Astrocyte (in vitro differentiated cells and primary cell): ENCODE measurements around the gene ZNF813. TPM values are rescaled to one million over a fixed set of nuclear protein-coding genes. Genes with fewer than 3 reads are reported as not detected.

Source experiments
- DNase-seq: peaks from one replicate; pipeline ENCODE4 v3.0.0-alpha.2; 2010; ENCODE audit warnings: low read depth
- FAIRE-seq: peaks from 2 replicates; lab custom pipeline; 2011; peaks lifted over from hg19 to GRCh38; lab: Jason Lieb, UNC
- H2AFZ ChIP-seq: 2 replicates; pipeline ENCODE4 v1.6.0; 2012; ENCODE audit warnings: low read depth, low read length, inconsistent platforms
- H3K27ac ChIP-seq: 2 replicates; pipeline ENCODE4 v1.5.1; 2011; ENCODE audit warnings: low read depth, low read length, inconsistent platforms
- H3K27me3 ChIP-seq: 2 replicates; pipeline ENCODE4 v1.6.0; 2011; ENCODE audit warnings: low read length, inconsistent platforms; ENCODE audit not compliant: insufficient read depth
- H3K36me3 ChIP-seq: 2 replicates; pipeline ENCODE4 v1.5.1; 2011; ENCODE audit warnings: low read length, inconsistent platforms; ENCODE audit not compliant: insufficient read depth
- H3K4me1 ChIP-seq: 2 replicates; pipeline ENCODE4 v1.5.1; 2011; ENCODE audit warnings: low read length, inconsistent platforms; ENCODE audit not compliant: insufficient read depth
- H3K4me2 ChIP-seq: 2 replicates; pipeline ENCODE4 v1.6.0; 2012; ENCODE audit warnings: low read length, inconsistent platforms
- H3K4me3 ChIP-seq: 2 replicates; pipeline ENCODE4 v1.5.1; 2011; ENCODE audit warnings: low read depth, mild to moderate bottlenecking, low read length, inconsistent platforms; ENCODE audit not compliant: insufficient read depth
- H3K79me2 ChIP-seq: 2 replicates; pipeline ENCODE4 v1.6.0; 2012; ENCODE audit warnings: mild to moderate bottlenecking, low read length, inconsistent platforms; ENCODE audit not compliant: insufficient read depth
- H3K9ac ChIP-seq: 2 replicates; pipeline ENCODE4 v1.6.0; 2012; ENCODE audit warnings: mild to moderate bottlenecking, low read length, inconsistent platforms
- H3K9me3 ChIP-seq: 2 replicates; pipeline ENCODE4 v1.5.1; 2012; ENCODE audit warnings: low read depth, mild to moderate bottlenecking, low read length, inconsistent platforms; ENCODE audit not compliant: insufficient read depth
- H4K20me1 ChIP-seq: 2 replicates; pipeline ENCODE4 v1.6.0; 2012; ENCODE audit warnings: low read length, inconsistent platforms; ENCODE audit not compliant: insufficient read depth
- H3K27ac Mint-ChIP-seq: one replicate; pipeline ENCODE4 v1.8.0; 2021; ENCODE audit warnings: mild to moderate bottlenecking, mixed read lengths; ENCODE audit not compliant: unreplicated experiment
- H3K27me3 Mint-ChIP-seq: one replicate; pipeline ENCODE4 v1.8.0; 2021; ENCODE audit warnings: low read depth, mixed read lengths; ENCODE audit not compliant: unreplicated experiment
- H3K36me3 Mint-ChIP-seq: one replicate; pipeline ENCODE4 v1.8.0; 2021; ENCODE audit warnings: low read depth, mixed read lengths; ENCODE audit not compliant: unreplicated experiment
- H3K4me1 Mint-ChIP-seq: one replicate; pipeline ENCODE4 v1.8.0; 2021; ENCODE audit warnings: low read depth, mixed read lengths; ENCODE audit not compliant: unreplicated experiment
- H3K4me3 Mint-ChIP-seq: one replicate; pipeline ENCODE4 v1.8.0; 2021; ENCODE audit warnings: mild to moderate bottlenecking, moderate library complexity, mixed read lengths; ENCODE audit not compliant: unreplicated experiment
- H3K9me3 Mint-ChIP-seq: one replicate; pipeline ENCODE4 v1.8.0; 2021; ENCODE audit warnings: mild to moderate bottlenecking, mixed read lengths; ENCODE audit not compliant: unreplicated experiment
- CTCF ChIP-seq: IDR thresholded peaks from 2 replicates; pipeline ENCODE4 v1.5.1; 2011; ENCODE audit warnings: low read depth, mild to moderate bottlenecking, inconsistent platforms, low read length, moderate library complexity; ENCODE audit not compliant: insufficient read depth
- EZH2 ChIP-seq: IDR thresholded peaks from 2 replicates; pipeline ENCODE4 v1.6.1; 2012; ENCODE audit warnings: mild to moderate bottlenecking, low read length, inconsistent platforms; ENCODE audit not compliant: insufficient read depth
- total RNA-seq: library from RNA; stranded (reverse); gene quantifications from 2 replicates; pipeline ENCODE4 v1.2.1, GENCODE V29; 2021

Gene ZNF813
- total RNA-seq, 1 donor from 2014 or later: 3.7 TPM

- no peaks in the 10 kb centered on the region for H3K4me1 ChIP-seq
Measured at GRCh38 chr19:53530622-53531021, 63.1 kb downstream of the ZNF813 start.

GRCh38 chr19:53531457-53531856 is 63.9 kb downstream of the ZNF813 start:
- H3K27ac ChIP-seq: no peak overlapping the region
- H3K4me1 ChIP-seq: no peaks in the 10 kb centered on the region
- Mint-ChIP-seq H3K9me3 (no peaks in the 10 kb centered on the region), H3K4me1 (no peaks in the 10 kb centered on the region), H3K27me3 (no peaks in the 10 kb centered on the region), H3K36me3 (no peaks in the 10 kb centered on the region), H3K4me3 (no peak overlapping the region), H3K27ac (no peak overlapping the region)
- H3K9me3 ChIP-seq: no peaks in the 10 kb centered on the region
- no peaks in the 10 kb centered on the region for H4K20me1 ChIP-seq
- H3K4me3 ChIP-seq: no peak overlapping the region
- TF ChIP-seq EZH2: no peak
- no peak for TF ChIP-seq CTCF
- no peak overlapping the region for H2AFZ ChIP-seq
- DNase-seq (no peak), FAIRE-seq (no peak)
- H3K4me2 ChIP-seq: no peak overlapping the region
- no peaks in the 10 kb centered on the region for H3K79me2 ChIP-seq
- H3K9ac ChIP-seq: no peak overlapping the region
- H3K36me3 ChIP-seq: peaks cover 3% of the 10 kb centered on the region
- no peaks in the 10 kb centered on the region for H3K27me3 ChIP-seq

More at GRCh38 chr19:53530622-53531021, 63.1 kb downstream of the ZNF813 start:
- no peak for FAIRE-seq
- Histone ChIP-seq H3K79me2 (no peaks in the 10 kb centered on the region), H3K9me3 (no peaks in the 10 kb centered on the region), H2AFZ (no peak overlapping the region), H3K27ac (no peak overlapping the region), H4K20me1 (no peaks in the 10 kb centered on the region), H3K4me3 (no peak overlapping the region), H3K36me3 (peaks cover 3% of the 10 kb centered on the region), H3K9ac (no peak overlapping the region), H3K27me3 (no peaks in the 10 kb centered on the region), H3K4me2 (no peak overlapping the region)
- Mint-ChIP-seq H3K4me1 (no peaks in the 10 kb centered on the region), H3K36me3 (no peaks in the 10 kb centered on the region), H3K27me3 (no peaks in the 10 kb centered on the region), H3K9me3 (peaks cover 3% of the 10 kb centered on the region), H3K27ac (no peak overlapping the region), H3K4me3 (no peak overlapping the region)
- TF ChIP-seq CTCF: no peak
- no peak for TF ChIP-seq EZH2
- DNase-seq: no peak

DNA sequence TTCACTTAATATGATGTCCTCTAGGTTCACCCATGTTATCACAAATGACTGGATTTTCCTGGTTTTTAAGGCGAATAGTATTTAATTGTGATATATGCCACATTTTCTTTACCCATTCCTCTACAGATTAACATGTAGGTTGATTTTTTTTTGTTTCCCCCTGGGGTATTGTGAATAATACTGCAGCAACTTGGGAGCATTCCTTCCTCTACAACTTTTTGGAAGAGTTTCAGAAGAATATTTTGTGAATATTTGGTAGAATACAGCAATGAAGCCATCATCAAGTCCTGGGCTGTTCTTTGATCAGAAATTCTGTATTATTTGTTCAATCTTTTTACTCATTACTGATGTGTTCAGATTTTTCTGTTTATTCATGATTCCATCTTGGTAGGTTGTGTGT is 64.8 kb downstream of the ZNF813 start:
- H3K4me3 Mint-ChIP-seq: no peak overlapping the region
- H3K36me3 Mint-ChIP-seq: no peaks in the 10 kb centered on the region
- Histone ChIP-seq H2AFZ (no peak overlapping the region), H3K4me3 (no peak overlapping the region), H3K4me2 (no peak overlapping the region), H3K27ac (no peak overlapping the region), H3K9ac (no peak overlapping the region), H3K27me3 (no peaks in the 10 kb centered on the region), H3K9me3 (no peaks in the 10 kb centered on the region), H3K4me1 (no peaks in the 10 kb centered on the region), H4K20me1 (no peaks in the 10 kb centered on the region), H3K36me3 (peaks cover 1% of the 10 kb centered on the region), H3K79me2 (no peaks in the 10 kb centered on the region)
- H3K9me3 Mint-ChIP-seq: no peaks in the 10 kb centered on the region
- DNase-seq (no peak), FAIRE-seq (no peak)
- no peaks in the 10 kb centered on the region for H3K4me1 Mint-ChIP-seq
- TF ChIP-seq EZH2: no peak
- TF ChIP-seq CTCF: no peak
- no peak overlapping the region for H3K27ac Mint-ChIP-seq
- H3K27me3 Mint-ChIP-seq: no peaks in the 10 kb centered on the region
